GM19238 (cell line): Measurements from ENCODE around the gene UBXN7.
"Not testable (repeated sequence)": the region's sequence is repeated elsewhere in the genome, so short reads cannot be mapped to it uniquely, and the experiment has no call there.

Experiments used
- DNase-seq: peaks from one replicate; pipeline ENCODE4 v3.0.0; 2011; ENCODE audit warnings: low spot score; ENCODE audit not compliant: insufficient read length

Gene UBXN7

GRCh38 chr3:196317687-196318467, 114.3 kb downstream of the UBXN7 start, which contains the start of gene DYNLT2B:
Gene DYNLT2B (minus strand): TSS chr3:196318240. CDS start chr3:196318152, 88 bp downstream.
- DNase-seq: peak; percentile 97

GRCh38 chr3:196316799-196317686, 115.2 kb downstream of the UBXN7 start:
- not testable (repeated sequence) for DNase-seq

GRCh38 chr3:196315821-196316220, 116.4 kb downstream of the UBXN7 start:
- no peak for DNase-seq

- no peak for DNase-seq
These were observed 117.6 kb downstream of the UBXN7 start for GRCh38 chr3:196314597-196314996.

GRCh38 chr3:196314086-196314485, 118.1 kb downstream of the UBXN7 start:
- DNase-seq: not testable (repeated sequence)

- DNase-seq: not testable (repeated sequence)
These were observed 129.3 kb downstream of the UBXN7 start for GRCh38 chr3:196302960-196303359.

- DNase-seq: not testable (repeated sequence)
These were observed 129.7 kb downstream of the UBXN7 start for GRCh38 chr3:196302551-196302950.

GRCh38 chr3:196298521-196298920, 133.7 kb downstream of the UBXN7 start:
- no peak for DNase-seq
